ENCODE results near the gene ZMYM2. TPM values are rescaled to one million over a fixed set of nuclear protein-coding genes. Genes with fewer than 3 reads are reported as not detected.

Gene ZMYM2
- total RNA-seq, 1 experiment from 2014 or later: 159 TPM

GRCh38 chr13:19982447-19983043, 24.0 kb downstream of the ZMYM2 start (continued):
- TF ChIP-seq NFYB (CRISPR knock-in tag; conservative IDR thresholded peaks at IDR 0.05; ENCODE audit: low read depth) (no peak), NFE2L1 (CRISPR knock-in tag; IDR thresholded peaks at IDR 0.05) (no peak), ZNF263 (CRISPR knock-in tag; IDR thresholded peaks at IDR 0.05; ENCODE audit: low read depth) (no peak), FOXP4 (CRISPR knock-in tag; IDR thresholded peaks at IDR 0.05) (no peak), JUN (CRISPR knock-in tag; IDR thresholded peaks at IDR 0.05) (no peak), ZNF425 (CRISPR knock-in tag; conservative IDR thresholded peaks at IDR 0.05) (no peak)
- TF ChIP-seq, protein P1, sequence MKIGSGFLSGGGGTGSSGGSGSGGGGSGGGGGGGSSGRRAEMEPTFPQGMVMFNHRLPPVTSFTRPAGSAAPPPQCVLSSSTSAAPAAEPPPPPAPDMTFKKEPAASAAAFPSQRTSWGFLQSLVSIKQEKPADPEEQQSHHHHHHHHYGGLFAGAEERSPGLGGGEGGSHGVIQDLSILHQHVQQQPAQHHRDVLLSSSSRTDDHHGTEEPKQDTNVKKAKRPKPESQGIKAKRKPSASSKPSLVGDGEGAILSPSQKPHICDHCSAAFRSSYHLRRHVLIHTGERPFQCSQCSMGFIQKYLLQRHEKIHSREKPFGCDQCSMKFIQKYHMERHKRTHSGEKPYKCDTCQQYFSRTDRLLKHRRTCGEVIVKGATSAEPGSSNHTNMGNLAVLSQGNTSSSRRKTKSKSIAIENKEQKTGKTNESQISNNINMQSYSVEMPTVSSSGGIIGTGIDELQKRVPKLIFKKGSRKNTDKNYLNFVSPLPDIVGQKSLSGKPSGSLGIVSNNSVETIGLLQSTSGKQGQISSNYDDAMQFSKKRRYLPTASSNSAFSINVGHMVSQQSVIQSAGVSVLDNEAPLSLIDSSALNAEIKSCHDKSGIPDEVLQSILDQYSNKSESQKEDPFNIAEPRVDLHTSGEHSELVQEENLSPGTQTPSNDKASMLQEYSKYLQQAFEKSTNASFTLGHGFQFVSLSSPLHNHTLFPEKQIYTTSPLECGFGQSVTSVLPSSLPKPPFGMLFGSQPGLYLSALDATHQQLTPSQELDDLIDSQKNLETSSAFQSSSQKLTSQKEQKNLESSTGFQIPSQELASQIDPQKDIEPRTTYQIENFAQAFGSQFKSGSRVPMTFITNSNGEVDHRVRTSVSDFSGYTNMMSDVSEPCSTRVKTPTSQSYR (CRISPR knock-in tag; IDR thresholded peaks at IDR 0.05): no peak
- TF ChIP-seq, protein P2, sequence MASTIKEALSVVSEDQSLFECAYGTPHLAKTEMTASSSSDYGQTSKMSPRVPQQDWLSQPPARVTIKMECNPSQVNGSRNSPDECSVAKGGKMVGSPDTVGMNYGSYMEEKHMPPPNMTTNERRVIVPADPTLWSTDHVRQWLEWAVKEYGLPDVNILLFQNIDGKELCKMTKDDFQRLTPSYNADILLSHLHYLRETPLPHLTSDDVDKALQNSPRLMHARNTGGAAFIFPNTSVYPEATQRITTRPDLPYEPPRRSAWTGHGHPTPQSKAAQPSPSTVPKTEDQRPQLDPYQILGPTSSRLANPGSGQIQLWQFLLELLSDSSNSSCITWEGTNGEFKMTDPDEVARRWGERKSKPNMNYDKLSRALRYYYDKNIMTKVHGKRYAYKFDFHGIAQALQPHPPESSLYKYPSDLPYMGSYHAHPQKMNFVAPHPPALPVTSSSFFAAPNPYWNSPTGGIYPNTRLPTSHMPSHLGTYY (CRISPR knock-in tag; IDR thresholded peaks at IDR 0.05): no peak

GRCh38 chr13:19984430-19985218, 26.1 kb downstream of the ZMYM2 start:
- POLR2A ChIA-PET: interaction anchor here (1.1 kb wide), 2 partner anchors 12 to 19 kb away, joined by 3 to 4 read pairs; no protein-coding TSS in a partner anchor
- DNase-seq (ENCODE audit: low spot score) (no peak), ATAC-seq (peak; percentile 80)
- H3K36me3 Mint-ChIP-seq: peaks cover 2% of the 10 kb centered on the region
- H3K4me1 Mint-ChIP-seq: peaks cover 57% of the 10 kb centered on the region
- peak overlapping the region; percentile 53; the same call in 1 of the 2 replicates for H3K27ac Mint-ChIP-seq
- H3K4me3 Mint-ChIP-seq: no peak overlapping the region
- no peak for TF ChIP-seq CREM (CRISPR knock-in tag; IDR thresholded peaks at IDR 0.05)
- TF ChIP-seq CTCF (IDR thresholded peaks at IDR 0.05): peak; percentile 42; the same call in 1 of the 2 replicates
- CTCF ChIA-PET: interaction anchor here (0.6 to 3.2 kb wide), 20 partner anchors 9 to 177 kb away, joined by 3 to 18 read pairs (median 5); partner anchors contain the start of genes GJA3 and ZMYM5
- no peaks in the 10 kb centered on the region for H3K27me3 Mint-ChIP-seq (ENCODE audit: low read depth)
- no peaks in the 10 kb centered on the region for H3K9me3 Mint-ChIP-seq
